Tibial artery (tissue), 4 donors: ENCODE results near the gene SAT2.

Experiments used
- DNase-seq, 2 donors: peaks; one replicate each; pipeline ENCODE4 v3.0.0-alpha.2; 2019
- H3K27ac ChIP-seq, 2 donors: fragments of 200-600 bp; sonication (generic) in 1 of 2; 1 replicate in 1 of 2; 2 replicates in 1 of 2; pipeline ENCODE4 v1.5.1; 2018 to 2019; ENCODE audit warnings: mild to moderate bottlenecking in 1 of 2
- H3K27me3 ChIP-seq, 2 donors: fragments of 200-600 bp; sonication (generic) in 1 of 2; one replicate each; pipeline versions ENCODE4 v1.5.1 to v1.6.0; 2016 to 2019
- H3K36me3 ChIP-seq, 3 donors: fragments of 200-600 bp; sonication (generic) in 2 of 3; one replicate each; pipeline ENCODE4 v1.5.1; 2016 to 2019; ENCODE audit warnings: mild to moderate bottlenecking in 2 of 3
- H3K4me1 ChIP-seq, 4 donors: fragments of 200-600 bp; sonication (generic) in 2 of 4; 1 replicate in 3 of 4; 2 replicates in 1 of 4; pipeline ENCODE4 v1.5.1; 2016 to 2019
- H3K4me3 ChIP-seq, 2 donors: fragments of 200-600 bp; sonication (generic) in 1 of 2; 1 replicate in 1 of 2; 2 replicates in 1 of 2; pipeline ENCODE4 v1.5.1; 2018 to 2019; ENCODE audit warnings: mild to moderate bottlenecking in 2 of 2
- H3K9me3 ChIP-seq, 3 donors: fragments of 200-600 bp; sonication (generic) in 1 of 3; one replicate each; pipeline ENCODE4 v1.5.1; 2016 to 2019
- intact Hi-C: fragments of 100-400 bp; cut with DNase I; formaldehyde crosslinking; loops from one replicate; pipeline ENCODE4 v1.15.0; 2023; ENCODE audit warnings: low total_unique reads
- TF ChIP-seq, protein P1 (sequence below), 2 experiments: fragments of 200-600 bp in 1 of 2; fragments of 450-650 bp in 1 of 2; IDR thresholded peaks; one replicate each; pipeline ENCODE4 v1.5.1; 2017 to 2019; ENCODE audit warnings: antibody characterized with exemption in 2 of 2, mild to moderate bottlenecking in 1 of 2, moderate library complexity in 1 of 2

The SAT2 gene

DNA sequence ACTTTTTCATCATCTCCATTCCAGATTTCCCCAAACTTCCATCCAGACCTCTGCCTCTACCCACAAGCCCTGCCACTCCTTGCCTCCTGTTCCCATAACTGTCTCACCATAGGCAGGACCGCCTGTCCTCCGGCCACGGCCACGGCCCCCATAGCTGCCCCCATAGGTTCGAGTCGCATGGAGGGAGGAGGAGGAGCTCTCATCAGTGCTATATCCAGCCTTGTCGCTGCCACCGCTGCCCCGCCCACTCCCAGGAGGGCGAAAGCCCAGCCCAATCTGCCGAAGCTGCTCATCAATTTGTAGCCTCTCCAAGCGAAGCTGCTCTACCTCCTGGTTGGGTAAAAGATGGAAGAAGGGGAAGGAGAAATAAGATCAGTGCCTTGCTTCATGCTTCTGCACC, 34.3 kb downstream of the SAT2 start:
- H3K36me3 ChIP-seq: peaks cover 64 to 75% (median 72%) of the 10 kb centered on the region in 3 donors
- TF ChIP-seq, protein P1, sequence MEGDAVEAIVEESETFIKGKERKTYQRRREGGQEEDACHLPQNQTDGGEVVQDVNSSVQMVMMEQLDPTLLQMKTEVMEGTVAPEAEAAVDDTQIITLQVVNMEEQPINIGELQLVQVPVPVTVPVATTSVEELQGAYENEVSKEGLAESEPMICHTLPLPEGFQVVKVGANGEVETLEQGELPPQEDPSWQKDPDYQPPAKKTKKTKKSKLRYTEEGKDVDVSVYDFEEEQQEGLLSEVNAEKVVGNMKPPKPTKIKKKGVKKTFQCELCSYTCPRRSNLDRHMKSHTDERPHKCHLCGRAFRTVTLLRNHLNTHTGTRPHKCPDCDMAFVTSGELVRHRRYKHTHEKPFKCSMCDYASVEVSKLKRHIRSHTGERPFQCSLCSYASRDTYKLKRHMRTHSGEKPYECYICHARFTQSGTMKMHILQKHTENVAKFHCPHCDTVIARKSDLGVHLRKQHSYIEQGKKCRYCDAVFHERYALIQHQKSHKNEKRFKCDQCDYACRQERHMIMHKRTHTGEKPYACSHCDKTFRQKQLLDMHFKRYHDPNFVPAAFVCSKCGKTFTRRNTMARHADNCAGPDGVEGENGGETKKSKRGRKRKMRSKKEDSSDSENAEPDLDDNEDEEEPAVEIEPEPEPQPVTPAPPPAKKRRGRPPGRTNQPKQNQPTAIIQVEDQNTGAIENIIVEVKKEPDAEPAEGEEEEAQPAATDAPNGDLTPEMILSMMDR (IDR thresholded peaks at IDR 0.05): no peak

DNA sequence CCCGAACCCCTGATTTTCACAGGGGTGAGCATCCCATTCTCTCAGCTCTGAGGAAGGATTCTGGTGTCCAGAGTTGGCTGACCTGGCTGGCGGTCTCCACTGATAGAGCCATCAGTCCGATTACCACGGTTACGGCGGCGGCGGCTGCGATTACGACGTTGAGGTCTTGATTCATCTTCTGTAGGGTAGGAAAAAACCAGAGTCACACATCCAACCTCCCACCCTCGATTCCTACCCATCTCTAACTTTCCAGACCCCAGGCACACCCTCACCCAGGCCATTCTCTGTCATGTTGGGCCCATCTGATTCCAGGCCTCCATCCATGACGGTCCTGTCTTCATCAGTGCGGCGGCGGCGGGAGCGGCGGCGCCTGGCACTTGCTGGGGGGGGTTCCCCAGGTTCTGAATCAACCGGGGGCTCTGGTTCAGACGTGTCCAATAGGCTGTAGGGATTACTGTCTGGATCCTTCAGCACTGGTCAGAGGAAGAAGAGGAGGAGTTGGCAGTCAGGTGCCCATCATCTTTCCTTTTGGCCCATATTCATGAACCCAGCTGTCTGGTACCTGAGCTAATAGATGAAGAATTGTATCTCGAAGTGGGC, 35.1 kb downstream of the SAT2 start:
- Histone ChIP-seq H3K27me3 (no peaks in the 10 kb centered on the region), H3K9me3 (no peaks in the 10 kb centered on the region), H3K36me3 (peaks cover 60 to 74% (median 67%) of the 10 kb centered on the region in 3 donors), H3K4me1 (peaks cover 0 to 22% (median 16%) of the 10 kb centered on the region in 4 donors), H3K4me3 (no peak overlapping the region), H3K27ac (no peak overlapping the region)
- intact Hi-C loops: loop anchor here (1.0 kb wide), 1 partner anchor 18 kb away; no protein-coding TSS in a partner anchor
- no peak for DNase-seq
- TF ChIP-seq, protein P1 (IDR thresholded peaks at IDR 0.05): no peak

More for the DNA sequence above, 34.3 kb downstream of the SAT2 start:
- H3K27me3 ChIP-seq: no peaks in the 10 kb centered on the region
- DNase-seq: no peak
- intact Hi-C loops: loop anchor here (1.0 kb wide), 1 partner anchor 17 kb away; no protein-coding TSS in a partner anchor
- H3K4me3 ChIP-seq: no peak overlapping the region
- H3K27ac ChIP-seq: no peak overlapping the region
- no peaks in the 10 kb centered on the region for H3K9me3 ChIP-seq
- peaks cover 0 to 17% (median 15%) of the 10 kb centered on the region in 4 donors for H3K4me1 ChIP-seq

DNA sequence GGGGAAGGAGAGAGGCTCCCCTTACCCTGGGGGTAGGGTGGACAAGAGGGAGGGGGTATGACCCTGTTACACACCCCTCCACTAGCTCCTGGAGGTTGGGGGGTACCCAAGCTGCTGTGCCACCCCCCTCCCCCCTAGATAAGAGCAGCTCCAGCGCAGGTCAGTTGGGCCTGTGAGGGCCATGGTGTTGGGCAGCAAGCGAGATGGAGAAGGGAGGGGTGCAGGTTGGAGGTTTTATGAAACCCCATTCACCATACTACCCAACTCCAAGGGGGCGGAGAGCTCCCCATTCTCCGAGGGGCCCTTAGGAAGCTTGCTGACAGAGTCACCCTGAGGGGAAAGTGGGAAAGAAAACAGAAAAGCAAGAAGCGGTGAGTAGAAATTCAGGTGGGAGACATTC, 36.0 kb downstream of the SAT2 start:
- Histone ChIP-seq H3K4me1 (peaks cover 0 to 22% (median 16%) of the 10 kb centered on the region in 4 donors), H3K36me3 (peaks cover 55 to 74% (median 58%) of the 10 kb centered on the region in 3 donors), H3K4me3 (no peak overlapping the region), H3K27me3 (no peaks in the 10 kb centered on the region), H3K9me3 (no peaks in the 10 kb centered on the region), H3K27ac (no peak overlapping the region)
- TF ChIP-seq, protein P1 (IDR thresholded peaks at IDR 0.05): no peak
- intact Hi-C loops: no loop called here
- DNase-seq: no peak

DNA sequence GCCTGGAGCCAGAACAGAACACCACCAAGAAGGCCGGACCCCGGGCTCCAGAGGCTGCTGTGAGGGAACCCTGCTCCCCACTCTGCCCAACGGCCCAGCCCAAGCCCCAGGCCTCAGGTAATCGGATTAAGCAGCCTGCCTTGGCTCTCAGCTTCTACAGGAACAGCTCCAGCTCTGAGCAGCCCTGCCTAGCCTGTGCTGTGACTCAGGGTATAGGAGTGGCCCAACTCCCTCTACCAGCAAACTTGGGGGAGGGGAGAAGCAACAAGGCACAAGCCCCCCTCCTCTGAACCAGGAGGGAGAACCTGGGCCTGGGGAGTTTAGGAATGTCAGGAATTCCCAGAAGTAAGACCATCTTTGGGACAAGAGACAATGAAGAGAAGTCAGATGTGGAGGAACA, 36.9 kb downstream of the SAT2 start:
- Histone ChIP-seq H3K27me3 (no peaks in the 10 kb centered on the region), H3K4me1 (peaks cover 0 to 22% (median 16%) of the 10 kb centered on the region in 4 donors), H3K36me3 (peaks cover 47 to 69% (median 50%) of the 10 kb centered on the region in 3 donors), H3K4me3 (no peak overlapping the region), H3K9me3 (no peaks in the 10 kb centered on the region), H3K27ac (no peak overlapping the region)
- TF ChIP-seq, protein P1 (IDR thresholded peaks at IDR 0.05): no peak
- intact Hi-C loops: no loop called here
- DNase-seq: no peak

DNA sequence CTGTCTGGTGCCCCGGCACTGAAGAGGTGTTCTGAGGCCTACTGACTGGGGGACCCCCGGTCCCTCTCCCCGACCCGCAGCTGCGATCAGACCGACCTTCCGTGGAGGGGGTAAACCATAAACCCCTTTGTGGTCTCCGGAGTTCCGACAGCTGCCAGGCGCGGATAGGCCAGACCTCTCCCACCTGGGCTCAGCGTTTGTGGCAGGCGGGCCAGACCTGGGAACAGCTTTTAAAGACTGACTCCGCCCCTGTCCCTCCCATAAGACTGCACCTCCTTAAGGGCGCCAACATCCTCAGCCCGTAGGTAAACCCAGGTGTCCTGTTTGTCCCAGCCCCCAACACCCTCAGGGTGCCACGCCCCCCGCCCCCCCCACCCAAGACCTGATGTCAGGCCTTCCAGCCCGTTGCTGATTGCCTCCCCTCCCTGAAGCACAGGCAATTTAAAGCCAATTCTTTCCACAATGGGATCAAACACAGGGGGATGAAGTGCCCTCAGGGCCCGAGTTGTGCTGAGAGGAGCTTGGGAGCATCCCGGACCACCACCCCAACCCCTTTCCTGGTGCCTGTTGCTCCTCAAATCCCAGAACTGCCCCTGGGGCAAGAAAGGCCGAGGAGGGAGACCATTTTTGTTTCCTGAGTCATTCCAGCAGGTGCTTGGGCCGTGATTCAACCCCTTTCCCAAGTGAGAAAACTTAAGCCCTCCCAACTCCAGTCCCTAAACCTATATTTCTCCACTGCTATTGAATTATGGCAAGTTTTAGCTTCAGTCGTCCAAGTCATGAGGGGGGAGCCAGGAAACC, 37.5 kb downstream of the SAT2 start, which contains the start of gene SOX15:
Gene SOX15 (minus strand): TSS at position 204 of the 801 bp plus-strand sequence. CDS start 418 bp downstream, outside the sequence.
- no peak for DNase-seq
- H3K27me3 ChIP-seq: no peaks in the 10 kb centered on the region
- H3K4me1 ChIP-seq: peaks cover 0 to 25% (median 17%) of the 10 kb centered on the region in 4 donors
- peaks cover 40 to 62% (median 43%) of the 10 kb centered on the region in 3 donors for H3K36me3 ChIP-seq
- peak within 1 kb of the TSS; percentile 57 to 71 for H3K27ac ChIP-seq
- TF ChIP-seq, protein P1 (IDR thresholded peaks at IDR 0.05): no peak
- H3K9me3 ChIP-seq: no peaks in the 10 kb centered on the region
- H3K4me3 ChIP-seq: peak within 1 kb of the TSS; percentile 48 to 62
- intact Hi-C loops: loop anchor here (2.0 kb wide), 1 partner anchor 71 kb away; no protein-coding TSS in a partner anchor
